ENCODE measurements around the gene PPA2.

DNA sequence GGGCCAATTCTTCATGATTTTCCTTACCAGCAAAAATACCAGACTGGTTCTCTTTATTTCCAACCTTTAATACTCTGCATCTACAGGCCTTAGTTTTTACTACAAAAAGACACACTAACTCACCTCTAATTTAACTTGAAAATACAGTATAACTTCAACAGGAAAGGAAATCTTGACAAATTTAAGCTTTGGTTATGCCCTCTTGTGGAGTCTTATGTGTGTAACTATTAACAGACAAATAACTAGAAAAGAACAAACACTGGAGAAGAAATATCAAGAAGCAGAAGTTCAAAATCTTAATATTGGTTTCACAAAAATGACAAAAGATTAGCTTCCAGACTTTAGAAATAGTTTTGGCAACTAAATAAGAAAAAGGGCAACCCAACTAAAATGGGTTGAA, 33.0 kb downstream of the PPA2 start:
- TF ChIP-seq ARNT (IDR thresholded peaks at IDR 0.05), result no peak
- no peak for TF ChIP-seq CTBP1 (IDR thresholded peaks at IDR 0.05; ENCODE audit: borderline replicate concordance)
- no peak for TF ChIP-seq HDGF (IDR thresholded peaks at IDR 0.05; ENCODE audit: borderline replicate concordance)
- TF ChIP-seq SP1 (IDR thresholded peaks at IDR 0.05), result no peak
- no peak for TF ChIP-seq BHLHE40 (IDR thresholded peaks at IDR 0.05; ENCODE audit: borderline replicate concordance)
- no peak for TF ChIP-seq ZNF384 (IDR thresholded peaks at IDR 0.05)
- no peak for TF ChIP-seq LEF1 (IDR thresholded peaks at IDR 0.05; ENCODE audit: borderline replicate concordance)
- TF ChIP-seq SUZ12 (IDR thresholded peaks at IDR 0.05), result no peak
